Measurements from ENCODE around the gene CCDC102A.

GRCh38 chr16:57571098-57571497 lies 34.7 kb upstream of the CCDC102A start:
- TF ChIP-seq CTCF (IDR thresholded peaks at IDR 0.05) (no peak), EP300 (IDR thresholded peaks at IDR 0.05) (no peak)

Data from upper lobe of left lung (tissue), 4 donors.